ENCODE results near the gene CNNM3.

The CNNM3 gene

GRCh38 chr2:96807127-96807471 lies 9.0 kb upstream of the CNNM3 start:
- no peak overlapping the region for H2BK120ac ChIP-seq (ENCODE audit: low read depth, low read length)
- no peak overlapping the region for H2AK5ac ChIP-seq (ENCODE audit: low read length, severe bottlenecking)
- no peak overlapping the region for H2BK5ac ChIP-seq (ENCODE audit: low read depth, low read length, poor library complexity, severe bottlenecking)
- H4K91ac ChIP-seq (ENCODE audit: low read length) = peak overlapping the region; percentile 19
- H3K9ac ChIP-seq (ENCODE audit: low read length) = no peak overlapping the region
- no peak overlapping the region for H3K4me3 ChIP-seq (ENCODE audit: insufficient read depth in 1 of 2, low read depth in 1 of 2, low read length in 2 of 2)
- H2BK12ac ChIP-seq (ENCODE audit: low read length in 2 of 2) = peak overlapping the region in 1 of 2 experiments; percentile 48
- no peak overlapping the region for H2BK15ac ChIP-seq (ENCODE audit: low read depth, poor library complexity, severe bottlenecking)
- no peak overlapping the region for H3K4me2 ChIP-seq (ENCODE audit: low read length, poor library complexity, severe bottlenecking)
- H3K23ac ChIP-seq (ENCODE audit: low read length in 2 of 2) = no peak overlapping the region
- no peak overlapping the region for H2AFZ ChIP-seq (ENCODE audit: low read depth, low read length)
- no peak for DNase-seq
- no peaks in the 10 kb centered on the region for H3K79me1 ChIP-seq (replicated peaks; ENCODE audit: low read length, poor library complexity, severe bottlenecking)
- H3K36me3 ChIP-seq (ENCODE audit: control insufficient read depth in 1 of 2, insufficient read depth in 2 of 2, low read depth in 1 of 2, low read length in 2 of 2) = peaks cover 12 to 29% of the 10 kb centered on the region in 2 experiments
- H3K27me3 ChIP-seq (ENCODE audit: control insufficient read depth in 1 of 2, insufficient read depth in 1 of 2, low read length in 2 of 2) = no peaks in the 10 kb centered on the region
- H3K4me1 ChIP-seq (ENCODE audit: control insufficient read depth, insufficient read depth, low read depth, low read length) = peaks cover 4% of the 10 kb centered on the region
- H3K14ac ChIP-seq (ENCODE audit: low read length in 2 of 2) = no peak overlapping the region
- H3K9me3 ChIP-seq (ENCODE audit: control insufficient read depth, low read length) = no peaks in the 10 kb centered on the region
- H3K18ac ChIP-seq (ENCODE audit: low read depth in 1 of 2, low read length in 2 of 2) = no peak overlapping the region
- H4K8ac ChIP-seq (ENCODE audit: low read length) = peak overlapping the region; percentile 66
- 98% methylated on average over 10 of the region's 10 CpGs for WGBS
- H3K27ac ChIP-seq (ENCODE audit: low read length, poor library complexity, severe bottlenecking) = no peak overlapping the region
- H3K4ac ChIP-seq (ENCODE audit: low read depth in 1 of 2, low read length in 2 of 2) = no peak overlapping the region

- H2AFZ ChIP-seq (ENCODE audit: low read depth, low read length) = no peak overlapping the region
- H3K27ac ChIP-seq (ENCODE audit: low read length, poor library complexity, severe bottlenecking) = no peak overlapping the region
- WGBS = 93% methylated on average over 9 of the region's 10 CpGs
- no peak overlapping the region for H2BK120ac ChIP-seq (ENCODE audit: low read depth, low read length)
- H2AK5ac ChIP-seq (ENCODE audit: low read length, severe bottlenecking) = no peak overlapping the region
- no peak overlapping the region for H2BK12ac ChIP-seq (ENCODE audit: low read length in 2 of 2)
- no peak overlapping the region for H3K4ac ChIP-seq (ENCODE audit: low read depth in 1 of 2, low read length in 2 of 2)
- peaks cover 1% of the 10 kb centered on the region for H3K4me1 ChIP-seq (ENCODE audit: control insufficient read depth, insufficient read depth, low read depth, low read length)
- no peak overlapping the region for H3K14ac ChIP-seq (ENCODE audit: low read length in 2 of 2)
- H4K91ac ChIP-seq (ENCODE audit: low read length) = peak overlapping the region; percentile 8
- no peak overlapping the region for H3K9ac ChIP-seq (ENCODE audit: low read length)
- peak overlapping the region; percentile 12 for H2BK15ac ChIP-seq (ENCODE audit: low read depth, poor library complexity, severe bottlenecking)
- peaks cover 6 to 26% of the 10 kb centered on the region in 2 experiments for H3K36me3 ChIP-seq (ENCODE audit: control insufficient read depth in 1 of 2, insufficient read depth in 2 of 2, low read depth in 1 of 2, low read length in 2 of 2)
- DNase-seq = no peak
- no peak overlapping the region for H3K4me2 ChIP-seq (ENCODE audit: low read length, poor library complexity, severe bottlenecking)
- H4K8ac ChIP-seq (ENCODE audit: low read length) = peak overlapping the region; percentile 9
- no peak overlapping the region for H3K23ac ChIP-seq (ENCODE audit: low read length in 2 of 2)
- no peak overlapping the region for H3K18ac ChIP-seq (ENCODE audit: low read depth in 1 of 2, low read length in 2 of 2)
- H3K79me1 ChIP-seq (replicated peaks; ENCODE audit: low read length, poor library complexity, severe bottlenecking) = no peaks in the 10 kb centered on the region
- no peak overlapping the region for H3K4me3 ChIP-seq (ENCODE audit: insufficient read depth in 1 of 2, low read depth in 1 of 2, low read length in 2 of 2)
- H3K9me3 ChIP-seq (ENCODE audit: control insufficient read depth, low read length) = no peaks in the 10 kb centered on the region
- H2BK5ac ChIP-seq (ENCODE audit: low read depth, low read length, poor library complexity, severe bottlenecking) = no peak overlapping the region
- no peaks in the 10 kb centered on the region for H3K27me3 ChIP-seq (ENCODE audit: control insufficient read depth in 1 of 2, insufficient read depth in 1 of 2, low read length in 2 of 2)
Measured at GRCh38 chr2:96808176-96808837, 7.8 kb upstream of the CNNM3 start.

- Histone ChIP-seq H2BK12ac (ENCODE audit: low read length in 2 of 2) (no peak overlapping the region), H3K9me3 (ENCODE audit: control insufficient read depth, low read length) (no peaks in the 10 kb centered on the region), H3K27ac (ENCODE audit: low read length, poor library complexity, severe bottlenecking) (no peak overlapping the region), H3K18ac (ENCODE audit: low read depth in 1 of 2, low read length in 2 of 2) (no peak overlapping the region), H3K14ac (ENCODE audit: low read length in 2 of 2) (no peak overlapping the region), H3K9ac (ENCODE audit: low read length) (no peak overlapping the region), H3K4me1 (ENCODE audit: control insufficient read depth, insufficient read depth, low read depth, low read length) (peaks cover 1% of the 10 kb centered on the region), H4K8ac (ENCODE audit: low read length) (no peak overlapping the region), H2BK15ac (ENCODE audit: low read depth, poor library complexity, severe bottlenecking) (no peak overlapping the region), H3K4me3 (ENCODE audit: insufficient read depth in 1 of 2, low read depth in 1 of 2, low read length in 2 of 2) (no peak overlapping the region), H3K36me3 (ENCODE audit: control insufficient read depth in 1 of 2, insufficient read depth in 2 of 2, low read depth in 1 of 2, low read length in 2 of 2) (peaks cover 6 to 26% of the 10 kb centered on the region in 2 experiments), H3K79me1 (replicated peaks; ENCODE audit: low read length, poor library complexity, severe bottlenecking) (no peaks in the 10 kb centered on the region), H3K27me3 (ENCODE audit: control insufficient read depth in 1 of 2, insufficient read depth in 1 of 2, low read length in 2 of 2) (no peaks in the 10 kb centered on the region), H4K91ac (ENCODE audit: low read length) (no peak overlapping the region), H3K4me2 (ENCODE audit: low read length, poor library complexity, severe bottlenecking) (no peak overlapping the region), H3K4ac (ENCODE audit: low read depth in 1 of 2, low read length in 2 of 2) (no peak overlapping the region), H2AFZ (ENCODE audit: low read depth, low read length) (no peak overlapping the region), H2BK120ac (ENCODE audit: low read depth, low read length) (no peak overlapping the region), H2AK5ac (ENCODE audit: low read length, severe bottlenecking) (no peak overlapping the region), H2BK5ac (ENCODE audit: low read depth, low read length, poor library complexity, severe bottlenecking) (no peak overlapping the region), H3K23ac (ENCODE audit: low read length in 2 of 2) (no peak overlapping the region)
- no peak for DNase-seq
- 94% methylated on average over 12 of the region's 13 CpGs for WGBS
Measured at GRCh38 chr2:96809216-96809882, 6.7 kb upstream of the CNNM3 start.

- no peak for DNase-seq
- Histone ChIP-seq H3K14ac (ENCODE audit: low read length in 2 of 2) (no peak overlapping the region), H3K9me3 (ENCODE audit: control insufficient read depth, low read length) (no peaks in the 10 kb centered on the region), H3K18ac (ENCODE audit: low read depth in 1 of 2, low read length in 2 of 2) (no peak overlapping the region), H3K4me2 (ENCODE audit: low read length, poor library complexity, severe bottlenecking) (no peak overlapping the region), H4K8ac (ENCODE audit: low read length) (no peak overlapping the region), H3K4me1 (ENCODE audit: control insufficient read depth, insufficient read depth, low read depth, low read length) (peaks cover 1% of the 10 kb centered on the region), H2AK5ac (ENCODE audit: low read length, severe bottlenecking) (no peak overlapping the region), H2BK5ac (ENCODE audit: low read depth, low read length, poor library complexity, severe bottlenecking) (no peak overlapping the region), H3K4ac (ENCODE audit: low read depth in 1 of 2, low read length in 2 of 2) (no peak overlapping the region), H3K27me3 (ENCODE audit: control insufficient read depth in 1 of 2, insufficient read depth in 1 of 2, low read length in 2 of 2) (no peaks in the 10 kb centered on the region), H3K79me1 (replicated peaks; ENCODE audit: low read length, poor library complexity, severe bottlenecking) (no peaks in the 10 kb centered on the region), H3K27ac (ENCODE audit: low read length, poor library complexity, severe bottlenecking) (no peak overlapping the region), H2BK15ac (ENCODE audit: low read depth, poor library complexity, severe bottlenecking) (no peak overlapping the region), H2BK12ac (ENCODE audit: low read length in 2 of 2) (no peak overlapping the region), H2BK120ac (ENCODE audit: low read depth, low read length) (no peak overlapping the region), H3K23ac (ENCODE audit: low read length in 2 of 2) (no peak overlapping the region), H3K4me3 (ENCODE audit: insufficient read depth in 1 of 2, low read depth in 1 of 2, low read length in 2 of 2) (no peak overlapping the region), H4K91ac (ENCODE audit: low read length) (no peak overlapping the region), H3K9ac (ENCODE audit: low read length) (no peak overlapping the region), H3K36me3 (ENCODE audit: control insufficient read depth in 1 of 2, insufficient read depth in 2 of 2, low read depth in 1 of 2, low read length in 2 of 2) (peaks cover 6 to 26% of the 10 kb centered on the region in 2 experiments), H2AFZ (ENCODE audit: low read depth, low read length) (no peak overlapping the region)
- WGBS = 88% methylated on average over 9 of the region's 12 CpGs
Measured at GRCh38 chr2:96809951-96810782, 5.9 kb upstream of the CNNM3 start.
